CD4-positive, alpha-beta T cell treated with Interleukin-12 subunit alpha and Interleukin-12 subunit beta, for 1 hour (primary cell): ENCODE measurements around the gene ACAA2.
"Not testable (repeated sequence)": the region's sequence is repeated elsewhere in the genome, so short reads cannot be mapped to it uniquely, and the experiment has no call there.

Source experiments
- DNase-seq: peaks from one replicate; pipeline ENCODE4 v3.0.0-alpha.2; 2020

ACAA2 gene

GRCh38 chr18:49844903-49845302 is 31.6 kb upstream of the ACAA2 start:
- no peak for DNase-seq

- no peak for DNase-seq
Measured at GRCh38 chr18:49843778-49844625, 30.7 kb upstream of the ACAA2 start.

DNA sequence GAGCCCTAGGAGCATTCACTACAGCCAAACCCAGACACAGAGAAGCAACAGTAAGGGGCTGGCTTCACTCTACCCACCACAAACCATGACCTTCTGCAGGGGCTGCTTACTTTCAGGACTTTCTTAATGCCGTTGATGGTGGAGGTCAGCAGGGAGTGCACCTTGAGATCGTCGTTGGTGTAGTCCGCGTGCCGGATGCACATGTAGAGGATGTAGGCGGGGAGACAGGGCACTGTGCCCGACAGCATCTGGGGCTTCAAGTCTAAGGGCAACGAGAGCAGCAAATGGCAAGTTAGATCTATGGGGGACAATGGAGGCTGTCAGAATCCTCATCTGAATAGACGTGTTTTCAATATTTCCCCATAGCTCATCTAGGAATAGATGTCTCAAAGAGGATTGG is 29.8 kb upstream of the ACAA2 start:
- DNase-seq: no peak

GRCh38 chr18:49842656-49843055 is 29.3 kb upstream of the ACAA2 start:
- DNase-seq: no peak

DNA sequence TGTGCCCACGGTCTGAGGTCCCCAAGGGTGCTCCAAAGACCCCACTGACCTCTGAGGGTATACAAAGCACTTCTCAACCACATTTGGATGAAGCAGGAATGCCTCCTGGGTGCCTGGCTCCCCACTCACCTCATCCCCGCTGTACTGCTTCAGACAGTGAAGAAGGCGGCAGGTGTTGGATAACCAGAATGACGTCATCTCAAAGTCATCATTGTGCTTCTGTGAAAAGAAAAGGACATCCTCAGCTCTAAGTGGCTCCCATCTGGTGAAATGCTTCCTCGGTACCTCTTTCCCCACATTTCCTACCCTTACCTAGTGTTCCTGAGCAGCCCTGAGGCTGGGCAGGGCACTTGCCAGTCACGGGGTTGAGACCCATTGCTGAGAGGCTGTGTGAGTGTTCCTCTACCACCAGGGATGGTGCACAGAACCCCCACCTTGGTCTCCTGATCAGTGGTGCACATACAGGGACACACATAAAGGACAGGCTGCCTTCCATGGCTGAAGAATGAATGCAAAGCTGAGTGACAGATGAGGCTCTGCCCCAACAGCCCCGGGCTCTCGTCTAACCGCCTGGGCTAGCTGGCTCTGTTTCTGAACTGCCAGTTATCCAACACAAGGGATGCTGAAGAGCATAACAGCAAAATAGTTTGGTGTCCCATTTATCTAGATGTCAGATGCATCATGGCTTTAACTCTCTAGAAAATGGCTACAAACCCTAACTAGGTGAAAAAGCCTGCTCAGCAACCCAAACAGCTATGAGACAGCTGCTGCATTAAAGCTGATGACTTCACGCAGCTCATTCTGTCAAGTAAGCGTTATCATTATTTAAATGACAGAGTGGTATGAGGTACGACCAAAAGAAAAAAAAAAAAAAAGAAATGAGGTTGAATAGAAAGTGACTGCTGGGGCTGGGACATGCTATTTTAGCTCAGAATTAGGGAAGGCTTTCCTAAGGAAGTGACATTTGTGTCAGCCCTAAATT is 28.2 kb upstream of the ACAA2 start:
- DNase-seq: no peak

GRCh38 chr18:49839012-49839411 is 25.7 kb upstream of the ACAA2 start:
- no peak for DNase-seq

- no peak for DNase-seq
Measured at GRCh38 chr18:49838381-49838780, 25.0 kb upstream of the ACAA2 start.

- no peak for DNase-seq
Measured at GRCh38 chr18:49837889-49838288, 24.6 kb upstream of the ACAA2 start.

GRCh38 chr18:49837316-49837835 is 24.0 kb upstream of the ACAA2 start:
- DNase-seq: not testable (repeated sequence)

- no peak for DNase-seq
Measured at GRCh38 chr18:49835405-49835804, 22.1 kb upstream of the ACAA2 start.

- DNase-seq: no peak
Measured at GRCh38 chr18:49834258-49834657, 20.9 kb upstream of the ACAA2 start.

DNA sequence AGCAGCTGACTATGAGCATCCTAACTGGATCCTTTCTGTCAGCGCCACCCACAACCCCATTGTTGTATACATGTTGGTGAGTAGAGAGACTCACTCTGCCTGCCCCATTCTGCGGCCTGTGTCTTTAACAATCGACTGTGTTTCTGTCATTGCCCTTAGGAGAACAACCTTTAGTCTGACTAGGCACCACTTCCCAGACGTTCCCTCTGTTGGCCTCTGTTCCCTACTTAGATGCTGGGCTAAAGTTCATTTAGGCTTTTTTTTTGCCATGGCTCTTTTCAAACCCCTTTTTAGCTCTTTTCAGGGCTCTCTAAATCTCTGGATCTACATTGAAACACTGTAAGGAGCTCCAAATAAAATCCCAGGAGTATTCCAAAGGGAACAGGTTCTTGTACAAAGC is 20.5 kb upstream of the ACAA2 start:
- no peak for DNase-seq

DNA sequence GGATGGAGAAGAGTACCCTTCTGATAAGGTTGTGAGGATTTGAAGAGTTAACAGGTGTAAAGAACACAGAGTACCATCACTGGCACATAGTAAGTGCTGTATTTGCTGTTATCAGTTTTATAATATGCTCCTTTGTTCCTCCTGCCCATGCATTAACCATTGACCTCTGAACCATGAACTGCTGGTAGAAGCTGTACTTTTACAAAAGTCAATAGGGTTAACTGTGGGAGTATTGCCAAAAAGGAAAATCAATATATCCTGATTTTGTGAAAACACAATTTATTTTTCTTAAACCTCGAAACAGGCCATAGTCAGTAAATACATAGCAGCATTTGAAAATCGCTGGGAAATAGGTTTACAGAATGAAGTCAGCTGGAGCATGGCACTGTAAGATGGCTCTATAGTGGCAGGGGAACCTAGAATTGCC is 18.9 kb upstream of the ACAA2 start:
- no peak for DNase-seq

DNA sequence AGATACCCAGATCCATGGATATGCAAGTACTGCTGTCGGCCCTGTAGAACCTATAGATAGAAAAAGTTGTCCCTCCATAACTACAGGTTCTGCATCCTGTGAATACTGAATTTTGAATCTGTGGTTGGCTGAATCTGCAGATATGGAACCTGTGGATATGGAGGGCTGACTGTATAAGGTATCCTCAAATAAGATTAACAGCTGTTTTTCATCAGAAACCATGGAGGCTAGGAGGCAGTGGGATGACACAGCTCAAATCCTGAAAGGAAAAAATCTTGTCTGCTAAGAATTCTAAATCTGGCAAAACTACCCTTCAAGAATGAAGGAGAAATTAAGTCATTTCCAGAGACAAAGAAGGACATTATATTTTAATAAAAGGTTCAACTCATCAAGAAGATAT is 14.7 kb upstream of the ACAA2 start:
- no peak for DNase-seq

DNA sequence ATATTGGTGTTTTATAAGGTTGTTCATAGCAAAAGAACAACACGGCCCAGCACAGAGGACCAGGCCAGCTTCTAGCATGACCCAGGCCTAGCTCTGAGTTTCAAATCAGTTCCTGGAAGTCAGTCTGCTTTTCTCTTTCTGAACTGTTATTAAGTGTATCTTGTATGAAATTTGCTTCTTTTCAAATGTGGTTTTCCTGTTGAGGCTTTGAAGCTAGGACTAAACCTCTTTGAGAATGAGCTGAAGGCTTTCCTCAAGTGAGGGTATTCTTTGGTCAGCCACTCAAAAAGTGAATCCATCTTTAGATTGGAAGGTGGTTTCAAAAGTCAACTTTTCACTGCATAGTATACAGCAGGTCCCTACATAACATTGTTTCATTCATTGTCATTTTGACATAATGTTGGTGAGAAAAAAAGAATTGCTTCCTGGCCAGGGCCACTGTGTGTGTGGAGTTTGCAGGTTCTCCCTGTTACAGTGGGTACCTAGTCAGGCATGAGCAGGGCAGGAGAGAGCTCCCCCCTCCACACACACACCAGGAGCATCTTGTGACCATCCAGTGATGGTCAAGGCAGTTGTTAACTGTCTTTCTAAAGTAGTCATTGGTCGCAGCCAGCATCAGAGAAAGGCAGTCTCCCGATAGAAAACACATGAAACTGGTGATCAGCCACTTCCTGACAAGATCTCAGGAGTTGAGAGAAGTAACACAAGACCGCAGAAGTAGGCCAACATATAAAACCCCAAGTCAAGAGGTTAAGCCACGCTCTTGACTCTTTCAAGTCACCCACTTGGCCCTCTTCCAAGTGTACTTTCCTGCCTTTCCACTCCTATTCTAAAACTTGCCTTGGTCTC is 6.7 kb upstream of the ACAA2 start:
- DNase-seq: peak; percentile 72

GRCh38 chr18:49819071-49819662 is 5.8 kb upstream of the ACAA2 start:
- DNase-seq: no peak

- DNase-seq: no peak
Measured at GRCh38 chr18:49817947-49818346, 4.6 kb upstream of the ACAA2 start.

GRCh38 chr18:49815927-49816326 is 2.6 kb upstream of the ACAA2 start:
- no peak for DNase-seq

DNA sequence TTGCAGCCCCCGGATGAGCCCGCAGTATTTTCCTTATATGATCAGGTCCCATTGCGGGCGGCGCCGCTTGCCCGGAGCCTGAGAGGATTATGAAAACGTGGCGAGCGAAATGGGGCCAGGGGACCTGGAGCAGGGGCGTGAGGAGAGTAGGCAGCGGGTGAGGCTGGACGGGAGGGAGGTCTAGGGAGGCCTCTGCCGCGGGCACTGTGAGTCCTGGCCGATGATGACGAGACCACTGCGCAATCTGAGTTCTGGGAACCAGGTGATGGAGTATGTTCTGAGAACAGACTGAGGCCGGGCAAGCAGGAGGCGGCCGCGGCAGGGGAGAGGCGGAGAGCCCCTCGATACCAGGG is 790 bp upstream of the ACAA2 start:
- DNase-seq: peak; percentile 56

DNA sequence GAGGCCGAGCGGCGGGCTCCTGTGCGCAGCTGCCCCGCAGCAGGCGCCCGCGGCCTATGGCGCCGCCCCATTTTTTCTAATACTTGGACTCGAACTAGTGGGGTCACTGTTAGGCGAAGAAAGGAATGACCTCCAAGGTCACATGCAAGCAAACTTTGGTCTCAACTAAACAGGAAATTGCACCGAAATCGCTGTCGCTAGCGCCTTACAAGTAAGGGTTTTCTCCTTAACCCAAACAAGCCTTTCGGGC is 339 bp downstream of the ACAA2 start:
- DNase-seq: no peak

DNA sequence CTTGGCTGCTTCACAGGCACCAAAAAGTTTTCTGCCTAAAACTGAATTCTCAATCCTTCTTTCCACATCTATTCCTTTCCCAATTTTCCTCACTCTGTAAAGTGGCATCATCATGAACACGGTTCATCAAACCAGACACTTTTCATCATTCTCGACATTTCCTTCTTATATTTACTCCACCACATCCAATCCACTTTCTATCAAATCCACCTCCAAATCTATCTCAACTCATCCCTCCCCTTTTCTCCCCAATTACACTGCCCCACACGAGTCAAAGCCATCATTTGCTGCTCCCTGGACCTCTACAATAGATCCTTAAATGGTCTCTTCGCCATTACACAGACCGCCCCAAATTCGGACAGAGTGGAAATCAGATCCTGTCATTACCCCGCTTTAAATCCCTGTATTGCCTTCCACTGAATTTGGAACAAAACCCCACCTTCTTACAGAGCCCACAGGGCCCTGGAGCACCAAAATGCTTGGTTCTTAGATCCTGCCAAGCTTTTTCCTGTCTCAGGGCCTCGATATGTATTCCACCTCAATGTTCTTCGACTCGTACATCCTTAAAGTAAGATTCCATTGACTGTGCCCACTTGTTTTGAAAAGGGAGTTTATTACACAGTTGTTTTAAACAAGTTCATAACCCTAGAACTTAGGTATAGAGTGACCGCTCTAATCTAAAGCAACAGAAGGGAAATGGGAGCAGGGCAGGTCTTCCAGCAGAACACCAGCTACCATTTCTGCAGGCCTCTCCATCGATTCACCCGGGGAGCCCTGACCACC is 856 bp downstream of the ACAA2 start:
- DNase-seq: no peak
